WI38 (cell line): Measurements from ENCODE around the gene MED29.

Experiments
- H3K4me3 ChIP-seq: 2 replicates; pipeline ENCODE4 v1.5.1; 2011; ENCODE audit warnings: low read depth, mild to moderate bottlenecking, control low read depth, low read length
- CTCF ChIP-seq: IDR thresholded peaks from 2 replicates; pipeline ENCODE4 v1.5.1; 2012; ENCODE audit warnings: low read depth, mild to moderate bottlenecking, control low read depth, low read length

Gene MED29

DNA sequence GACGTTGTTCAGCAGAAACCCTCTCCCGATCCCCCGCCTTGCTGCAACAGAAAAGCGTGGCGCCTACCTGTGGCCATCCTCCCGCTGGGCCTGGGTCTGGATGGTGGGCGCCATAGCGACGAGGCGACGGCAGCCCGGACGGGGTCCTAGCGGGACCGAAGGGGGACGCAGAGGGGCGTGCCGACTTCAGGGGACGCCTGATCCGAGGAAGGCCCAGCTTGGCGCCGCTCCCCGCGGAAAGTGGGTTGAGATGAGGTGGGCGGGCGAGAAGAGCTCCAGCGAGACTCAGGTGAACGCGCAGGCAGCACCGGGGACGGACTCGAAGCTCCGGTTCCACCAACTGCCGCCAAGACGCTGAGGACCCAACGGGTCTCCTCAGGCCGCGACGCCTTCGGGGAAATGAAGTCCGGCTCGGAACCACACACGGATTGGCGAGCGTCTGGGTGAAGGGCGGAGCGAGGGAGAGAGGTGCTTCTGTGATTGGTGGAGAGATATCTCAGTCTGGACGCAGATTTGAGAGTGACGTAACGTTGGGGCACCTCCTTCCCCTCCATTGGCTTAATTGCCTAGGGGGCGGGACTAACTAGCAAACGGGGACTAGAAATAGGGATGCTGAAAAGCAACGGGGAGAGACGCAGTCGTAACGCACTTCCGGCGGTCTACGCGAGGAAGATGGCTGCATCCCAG lies at the start of gene MED29, which contains the start of gene PAF1:
Gene MED29 (plus strand): TSS at position 628 of the 687 bp plus-strand sequence. CDS start 45 bp downstream, at position 673.
Gene PAF1 (minus strand): TSS at position 356 of the 687 bp plus-strand sequence. CDS start 242 bp downstream, at position 114.
- no peak for TF ChIP-seq CTCF
- H3K4me3 ChIP-seq: peak within 1 kb of the TSS; percentile 99

GRCh38 chr19:39341719-39342604 lies 49.2 kb upstream of the MED29 start, which contains the start of gene SAMD4B:
SAMD4B (plus strand) TSS chr19:39342421; CDS start chr19:39356894, 14,473 bp downstream.
- peak; percentile 54 for TF ChIP-seq CTCF
- peak within 1 kb of the TSS; percentile 89 for H3K4me3 ChIP-seq

DNA sequence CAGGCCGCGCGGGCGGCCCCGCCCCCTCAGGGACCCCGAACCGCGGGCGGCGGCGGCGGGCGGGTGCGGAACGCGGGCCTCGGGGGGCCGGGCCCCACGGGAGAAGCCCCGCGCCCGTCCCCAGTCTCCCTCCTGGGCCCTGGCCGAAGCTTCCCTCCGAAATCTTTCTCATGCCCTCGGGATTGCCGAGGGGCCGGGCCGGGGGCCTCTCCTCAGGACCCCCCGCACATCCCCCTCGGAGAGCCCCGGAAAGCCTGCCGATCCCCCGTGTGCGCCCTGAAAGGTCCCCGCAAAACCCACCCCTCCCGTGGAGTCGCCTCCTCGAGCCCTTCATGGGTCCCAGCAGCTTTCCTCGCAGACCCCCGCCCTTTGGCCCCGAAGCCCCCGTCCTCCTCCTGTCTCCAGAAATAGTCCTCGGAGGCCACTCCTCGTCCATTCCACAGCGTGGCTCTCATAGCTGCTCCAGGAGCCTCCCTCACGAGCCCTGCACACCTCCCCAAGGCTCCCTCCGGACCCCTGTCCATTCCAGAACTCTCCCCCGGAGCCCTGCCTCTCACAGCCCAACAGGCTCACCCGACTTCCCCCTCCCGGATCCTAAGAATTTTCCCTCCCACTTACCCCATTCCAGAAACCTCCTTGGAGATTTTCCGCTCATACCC lies 48.4 kb upstream of the MED29 start:
- peak overlapping the region; percentile 89 for H3K4me3 ChIP-seq
- no peak for TF ChIP-seq CTCF

- no peak for TF ChIP-seq CTCF
- H3K4me3 ChIP-seq: no peak overlapping the region
Measured at GRCh38 chr19:39345956-39346355, 45.2 kb upstream of the MED29 start.

GRCh38 chr19:39347332-39348164 lies 43.6 kb upstream of the MED29 start:
- no peak overlapping the region for H3K4me3 ChIP-seq
- TF ChIP-seq CTCF: no peak

DNA sequence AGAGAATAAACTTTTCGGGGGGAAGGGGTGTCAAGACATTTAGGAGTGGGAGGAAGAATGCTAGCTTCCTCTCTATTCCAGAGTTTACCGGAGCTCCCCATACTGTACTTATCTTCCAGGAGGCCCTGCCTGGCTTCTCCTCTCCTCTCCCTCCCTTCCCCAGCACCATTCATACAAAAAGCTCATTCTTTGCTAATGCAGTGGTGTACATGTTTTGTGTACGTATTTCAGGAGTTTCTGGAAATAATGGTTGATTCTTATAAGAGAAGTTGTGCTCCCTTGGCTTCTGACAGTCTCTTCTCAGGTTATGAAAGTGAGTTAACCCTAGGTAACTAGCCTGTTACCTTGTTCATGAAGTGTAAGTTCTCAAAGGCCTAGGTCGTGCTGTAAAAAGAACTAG lies 41.9 kb upstream of the MED29 start:
- no peak for TF ChIP-seq CTCF
- H3K4me3 ChIP-seq: no peak overlapping the region
